Thyroid gland (tissue), 4 donors: ENCODE results near the gene REV3L.

Experiments
- CTCF ChIP-seq, 6 experiments: fragments of 200-600 bp in 3 of 6; fragments of 450-650 bp in 3 of 6; sonication (generic) in 3 of 6; IDR thresholded peaks; one replicate each; pipeline ENCODE4 v1.5.1; 2016 to 2019; ENCODE audit warnings: antibody characterized with exemption in 6 of 6, mild to moderate bottlenecking in 2 of 6, inconsistent platforms in 1 of 6, moderate library complexity in 1 of 6
- POLR2A ChIP-seq, 2 donors: fragments of 450-650 bp; IDR thresholded peaks; one replicate each; pipeline ENCODE4 v1.6.1; 2017; ENCODE audit warnings: antibody characterized with exemption in 2 of 2, mild to moderate bottlenecking in 2 of 2, moderate library complexity in 1 of 2

- TF ChIP-seq CTCF (IDR thresholded peaks at IDR 0.05) (peak in 2 of 6 experiments; percentile 10 to 20), POLR2A (IDR thresholded peaks at IDR 0.05) (no peak)
Measured at GRCh38 chr6:111423960-111424846, 58.8 kb downstream of the REV3L start.
